Brain pericyte (primary cell): ENCODE data around the gene HRAS.
"Not testable (repeated sequence)": the region's sequence is repeated elsewhere in the genome, so short reads cannot be mapped to it uniquely, and the experiment has no call there.

ENCODE experiments used
- DNase-seq: peaks from one replicate; pipeline ENCODE4 v3.0.0-alpha.2; 2012; ENCODE audit warnings: low read depth, low spot score

Gene HRAS

GRCh38 chr11:534396-535209, 773 bp downstream of the HRAS start:
- DNase-seq: no peak

DNA sequence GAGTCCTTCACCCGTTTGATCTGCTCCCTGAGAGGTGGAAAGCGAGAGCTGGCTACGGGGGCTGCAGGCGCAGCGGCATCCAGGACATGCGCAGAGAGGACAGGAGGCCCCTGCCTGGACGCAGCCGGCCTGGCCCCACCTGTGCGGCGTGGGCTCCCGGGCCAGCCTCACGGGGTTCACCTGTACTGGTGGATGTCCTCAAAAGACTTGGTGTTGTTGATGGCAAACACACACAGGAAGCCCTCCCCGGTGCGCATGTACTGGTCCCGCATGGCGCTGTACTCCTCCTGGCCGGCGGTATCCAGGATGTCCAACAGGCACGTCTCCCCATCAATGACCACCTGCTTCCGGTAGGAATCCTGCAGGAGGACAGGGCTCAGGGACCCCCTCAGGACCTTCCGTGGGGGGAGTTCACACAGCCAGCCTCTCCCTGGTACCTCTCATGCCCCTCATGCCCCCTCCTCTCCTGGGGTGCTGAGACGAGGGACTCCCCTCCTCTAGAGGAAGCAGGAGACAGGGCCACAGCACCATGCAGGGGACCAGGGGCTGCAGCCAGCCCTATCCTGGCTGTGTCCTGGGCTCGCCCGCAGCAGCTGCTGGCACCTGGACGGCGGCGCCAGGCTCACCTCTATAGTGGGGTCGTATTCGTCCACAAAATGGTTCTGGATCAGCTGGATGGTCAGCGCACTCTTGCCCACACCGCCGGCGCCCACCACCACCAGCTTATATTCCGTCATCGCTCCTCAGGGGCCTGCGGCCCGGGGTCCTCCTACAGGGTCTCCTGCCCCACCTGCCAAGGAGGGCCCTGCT, 1.6 kb downstream of the HRAS start:
- no peak for DNase-seq

GRCh38 chr11:532986-533585, 2.3 kb downstream of the HRAS start:
- no peak for DNase-seq

DNA sequence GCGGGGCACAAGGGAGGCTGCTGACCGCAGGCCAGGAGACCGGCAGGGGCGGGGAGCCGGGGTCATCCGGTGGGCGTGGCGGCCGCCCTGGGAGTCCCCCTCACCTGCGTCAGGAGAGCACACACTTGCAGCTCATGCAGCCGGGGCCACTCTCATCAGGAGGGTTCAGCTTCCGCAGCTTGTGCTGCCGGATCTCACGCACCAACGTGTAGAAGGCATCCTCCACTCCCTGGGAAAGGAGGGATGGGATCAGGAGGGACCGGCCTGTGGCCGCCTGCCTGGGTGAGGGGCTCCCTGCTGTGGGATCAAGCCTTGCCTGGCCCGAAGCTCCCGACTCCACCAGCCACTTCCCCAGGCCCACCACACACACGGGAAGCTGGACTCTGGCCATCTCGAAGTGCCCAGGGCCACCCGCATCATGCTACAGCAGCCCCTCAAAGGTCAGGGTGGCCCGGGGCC, 2.8 kb downstream of the HRAS start:
- DNase-seq: no peak

GRCh38 chr11:531919-532526, 3.4 kb downstream of the HRAS start:
- DNase-seq: no peak

DNA sequence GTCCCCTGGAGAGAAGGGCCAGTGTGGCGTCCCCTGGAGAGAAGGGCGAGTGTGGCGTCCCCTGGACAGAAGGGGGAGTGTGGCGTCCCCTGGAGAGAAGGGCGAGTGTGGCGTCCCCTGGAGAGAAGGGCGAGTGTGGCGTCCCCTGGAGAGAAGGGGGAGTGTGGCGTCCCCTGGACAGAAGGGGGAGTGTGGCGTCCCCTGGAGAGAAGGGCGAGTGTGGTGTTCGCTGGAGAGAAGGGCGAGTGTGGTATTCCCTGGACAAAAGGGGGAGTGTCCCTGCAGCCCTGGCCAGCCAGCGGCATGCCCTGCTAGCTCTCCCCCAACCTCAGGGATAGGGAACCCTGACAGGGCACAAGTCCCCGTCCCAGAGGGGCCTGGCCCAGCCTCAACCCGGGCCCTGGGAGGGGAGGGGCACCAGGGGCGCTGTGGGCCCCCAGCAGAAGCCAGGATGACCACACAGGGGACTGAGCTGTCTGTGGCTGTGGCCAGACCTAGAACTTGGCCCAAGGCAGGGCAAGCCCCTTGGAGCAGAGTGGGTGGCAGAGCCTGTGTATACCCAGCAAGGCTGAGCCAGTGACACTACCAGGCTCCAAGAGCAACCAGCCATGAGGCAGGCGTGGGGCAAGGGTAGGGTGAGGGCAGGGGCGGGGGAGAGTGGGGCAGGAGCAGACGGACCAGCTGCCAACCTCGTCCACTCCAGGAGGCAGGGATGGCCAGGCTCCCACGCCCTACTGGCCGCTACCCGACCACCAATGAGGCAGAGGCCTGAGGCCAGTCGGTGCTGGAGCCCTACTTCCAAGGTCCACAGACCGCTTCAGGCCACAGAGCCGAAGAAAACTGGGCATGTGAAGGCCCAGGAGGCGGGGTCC, 4.2 kb downstream of the HRAS start:
- no peak for DNase-seq

- no peak for DNase-seq
Observed at GRCh38 chr11:529728-530411, 5.5 kb downstream of the HRAS start.

DNA sequence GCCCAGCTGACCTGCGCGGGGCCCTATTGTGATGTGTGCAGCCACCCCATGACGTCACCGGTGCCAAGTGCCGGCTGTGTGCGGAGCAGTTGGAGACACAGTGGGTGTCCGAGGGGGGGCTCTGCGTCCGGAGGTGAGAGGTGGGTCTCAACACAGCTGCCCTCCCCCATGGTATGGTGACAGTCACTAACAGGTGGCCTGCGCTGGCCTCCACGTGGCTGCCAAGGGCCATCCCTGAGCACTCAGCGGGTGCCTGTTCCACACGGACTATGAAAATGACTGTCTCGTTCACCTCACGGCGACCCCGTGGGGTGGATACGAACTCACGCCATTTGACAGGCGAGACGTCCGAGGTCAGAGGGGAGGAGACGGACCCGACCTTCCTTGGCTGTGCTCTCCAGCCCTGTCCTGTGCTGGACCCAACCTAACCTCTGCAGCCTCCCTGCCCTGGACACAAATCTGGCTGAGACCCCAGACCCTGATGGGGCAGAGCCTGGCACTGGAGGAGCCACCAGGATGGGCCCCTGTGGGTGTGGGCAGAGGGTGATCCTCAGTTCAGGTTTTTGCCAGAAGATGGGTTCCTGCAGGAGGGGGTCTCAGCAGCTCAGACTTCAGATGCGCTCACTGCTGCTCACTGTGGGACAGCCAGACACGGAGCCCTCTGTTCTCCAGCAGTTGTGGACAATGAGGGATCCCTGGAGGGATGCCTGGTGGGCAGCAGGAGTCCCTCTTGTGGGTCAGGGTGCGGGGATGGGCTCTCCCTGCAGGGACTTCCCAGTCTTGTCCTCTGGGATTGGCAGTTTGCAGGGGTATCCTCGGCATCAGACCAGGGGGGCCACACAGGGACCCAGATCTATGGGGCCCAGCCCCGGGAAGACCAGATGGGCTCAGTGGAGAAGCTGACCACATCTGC, 6.3 kb downstream of the HRAS start:
- DNase-seq: no peak

GRCh38 chr11:528166-528814, 7.1 kb downstream of the HRAS start:
- DNase-seq: no peak

DNA sequence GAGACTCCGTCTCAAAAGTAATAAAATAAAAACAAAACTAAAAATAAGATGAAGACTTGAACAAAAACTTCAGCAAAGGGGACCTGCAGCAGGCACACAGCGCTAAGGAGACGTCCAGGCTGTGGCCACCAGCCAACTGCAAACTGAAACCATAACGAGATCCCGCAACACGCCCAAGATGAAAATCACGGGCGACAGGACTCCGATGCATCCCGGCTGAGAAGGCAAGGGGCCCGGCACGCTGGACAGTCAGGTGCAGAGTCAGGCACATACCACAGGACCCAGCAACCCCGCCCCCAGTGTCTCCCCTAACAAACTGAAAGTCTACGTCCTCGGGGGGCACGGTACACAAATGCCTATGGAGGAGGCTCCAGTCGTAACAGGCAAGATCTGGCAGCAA, 9.2 kb downstream of the HRAS start:
- no peak for DNase-seq

GRCh38 chr11:521177-521688, 14.1 kb downstream of the HRAS start:
- DNase-seq: no peak

DNA sequence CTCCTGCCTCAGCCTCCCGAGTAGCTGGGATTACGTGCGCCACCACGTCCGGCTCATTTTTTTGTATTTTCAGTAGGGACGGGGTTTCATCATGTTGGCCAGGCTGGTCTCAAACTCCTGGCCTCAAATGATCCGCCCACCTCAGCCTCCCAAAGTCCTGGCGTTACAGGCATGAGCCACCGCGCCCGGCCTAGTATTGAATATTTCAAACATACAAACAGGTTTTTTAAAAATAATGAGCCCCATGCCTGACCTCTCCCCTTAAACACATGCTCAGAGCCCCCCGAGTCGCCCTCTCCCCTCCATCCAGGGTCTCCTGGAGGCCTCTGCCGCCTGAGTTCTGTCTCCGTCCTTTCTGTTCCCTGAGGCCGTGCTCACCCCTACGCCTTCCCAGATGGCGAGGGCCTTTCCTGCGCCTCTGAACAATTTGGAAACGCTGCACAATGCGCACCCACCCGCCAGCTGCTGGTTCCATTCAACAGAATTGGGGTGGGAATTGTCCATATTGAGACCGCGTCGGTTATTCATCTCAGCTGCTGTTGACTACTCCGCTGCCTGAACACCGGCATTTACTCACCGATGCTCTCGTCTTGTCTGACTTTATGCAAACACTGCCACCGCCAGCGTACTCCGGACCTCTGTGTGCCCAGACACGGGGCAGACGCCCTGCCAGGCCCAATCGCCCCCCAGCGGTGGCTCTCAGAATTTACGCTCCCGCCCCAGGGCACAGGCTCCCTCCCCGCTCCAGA, 14.8 kb downstream of the HRAS start:
- DNase-seq: no peak

DNA sequence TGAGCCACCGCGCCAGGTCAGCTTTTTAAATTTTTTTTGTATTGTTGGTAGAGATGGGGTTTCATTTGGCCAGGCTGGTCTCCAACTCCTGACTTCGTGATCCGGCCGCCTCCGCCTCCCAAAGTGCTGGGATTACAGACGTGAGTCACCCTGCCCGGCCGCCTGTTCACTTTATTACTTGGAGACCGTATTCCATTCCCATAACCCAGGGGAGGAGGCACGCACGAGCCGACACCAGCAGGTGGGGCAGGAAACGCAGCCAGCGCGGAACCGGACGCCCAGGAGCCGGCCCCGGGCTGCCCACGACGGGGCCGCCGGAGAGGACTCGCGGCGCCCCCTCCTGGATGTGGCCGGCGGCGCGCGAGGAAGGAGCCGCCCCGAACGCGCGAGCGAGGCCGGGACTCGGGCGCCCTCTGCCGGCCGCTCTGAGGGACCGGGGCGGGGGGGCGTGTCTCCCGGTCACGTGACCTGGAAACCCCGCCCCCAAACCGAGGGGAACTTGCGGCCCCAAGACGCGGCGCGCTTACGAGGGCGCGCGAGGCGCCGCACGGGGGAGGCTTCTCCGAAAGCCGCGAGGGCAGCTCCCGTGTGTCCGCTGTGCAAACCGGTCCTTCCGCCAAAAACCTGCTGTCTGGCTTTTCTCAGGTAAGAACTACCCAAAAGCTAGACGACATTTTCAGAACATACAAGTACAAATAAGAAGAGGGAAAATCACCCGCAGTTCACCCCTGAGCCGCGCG, 16.7 kb downstream of the HRAS start:
- peak; percentile 66 for DNase-seq

DNA sequence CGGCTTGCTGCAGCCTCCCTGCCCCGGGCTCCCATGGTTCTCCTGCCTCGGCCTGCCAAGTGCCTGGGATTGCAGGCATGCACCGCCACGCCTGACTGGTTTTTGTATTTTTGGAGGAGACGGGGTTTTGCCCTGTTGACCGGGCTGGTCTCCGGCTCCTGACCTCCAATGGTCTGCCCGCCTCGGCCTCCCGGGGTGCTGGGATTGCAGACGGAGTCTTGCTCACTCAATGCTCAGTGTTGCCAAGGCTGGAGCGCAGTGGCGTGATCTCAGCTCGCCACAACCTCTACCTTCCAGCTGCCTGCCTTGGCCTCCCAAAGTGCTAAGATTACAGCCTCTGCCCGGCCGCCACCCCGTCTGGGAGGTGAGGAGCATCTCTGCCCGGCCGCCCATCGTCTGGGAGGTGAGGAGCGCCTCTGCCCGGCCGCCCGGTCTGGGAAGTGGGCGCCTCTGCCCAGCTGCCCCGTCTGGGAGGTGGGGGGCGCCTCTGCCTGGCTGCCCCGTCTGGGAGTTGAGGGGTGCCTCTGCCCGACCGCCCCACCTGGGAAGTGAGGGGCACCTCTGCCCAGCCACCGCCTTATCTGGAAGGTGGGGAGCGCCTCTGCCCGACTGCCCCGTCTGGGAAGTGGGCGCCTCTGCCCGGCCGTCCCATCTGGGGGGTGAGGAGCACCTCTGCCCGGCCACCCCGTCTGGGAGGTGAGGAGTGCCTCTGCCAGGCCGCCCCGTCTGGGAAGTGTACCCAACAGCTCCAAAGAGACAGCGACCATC, 18.3 kb downstream of the HRAS start:
- not testable (repeated sequence) for DNase-seq

DNA sequence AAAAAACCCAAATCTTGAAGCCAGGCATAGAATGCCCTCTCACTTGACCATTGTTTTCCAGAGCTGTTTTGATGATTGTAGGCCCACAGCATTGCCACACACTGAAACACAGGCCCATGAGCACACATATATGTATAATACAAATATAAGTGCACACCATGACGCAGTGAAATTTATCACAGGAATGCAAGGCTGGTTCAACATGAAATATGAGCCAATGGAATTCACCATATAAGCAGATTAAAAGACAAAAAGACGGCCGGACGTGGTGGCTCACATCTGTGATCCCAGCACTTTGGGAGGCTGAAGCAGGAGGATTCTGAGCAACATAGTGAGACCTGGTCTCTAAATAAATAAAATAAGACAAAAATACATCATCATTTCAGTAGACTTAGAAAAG, 19.0 kb downstream of the HRAS start:
- no peak for DNase-seq

GRCh38 chr11:515131-515530, 20.2 kb downstream of the HRAS start:
- DNase-seq: no peak
